ENCODE results near the gene ZSWIM2.
"Not testable (repeated sequence)": the region's sequence is repeated elsewhere in the genome, so short reads cannot be mapped to it uniquely, and the experiment has no call there.

Gene ZSWIM2

DNA sequence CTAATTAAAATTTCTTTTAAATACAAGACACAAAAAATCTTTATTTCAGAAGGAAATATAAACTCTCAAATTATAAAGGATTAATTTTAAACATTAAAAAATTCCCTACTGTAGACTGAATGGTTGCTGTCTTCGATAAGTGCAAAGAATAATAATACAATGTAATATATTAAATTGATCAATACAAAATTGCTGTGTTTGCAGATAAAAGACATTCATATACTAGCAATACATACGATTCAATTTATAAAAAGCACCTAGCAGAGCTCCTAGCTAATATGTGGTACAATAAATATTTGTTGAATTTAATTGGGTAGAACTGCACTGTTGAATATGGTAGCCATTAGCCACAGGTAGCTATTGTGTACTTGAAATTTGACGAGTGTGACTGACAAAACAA lies 6.6 kb downstream of the ZSWIM2 start:
- DNase-seq (ENCODE audit: low read depth in 2 of 2), result no peak

DNA sequence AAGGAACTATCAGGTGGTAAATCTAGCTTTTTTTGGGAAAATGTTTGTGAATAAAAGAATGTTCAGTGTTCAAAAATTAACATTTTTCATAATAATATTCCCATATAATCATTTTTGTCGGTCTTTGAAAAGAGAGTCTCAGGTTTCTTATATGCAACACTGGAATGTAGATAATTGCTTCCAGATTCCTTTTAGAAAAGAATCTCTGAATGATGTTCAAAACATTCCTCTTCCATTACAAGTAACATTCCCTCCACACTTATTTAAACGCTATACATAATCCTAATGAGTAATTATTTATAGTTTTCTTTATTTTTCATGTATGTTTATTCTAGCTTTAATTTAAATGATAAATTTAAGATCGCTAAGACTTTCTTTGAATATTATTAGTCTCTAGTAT lies 7.0 kb downstream of the ZSWIM2 start:
- no peak for DNase-seq (ENCODE audit: low read depth in 2 of 2)

DNA sequence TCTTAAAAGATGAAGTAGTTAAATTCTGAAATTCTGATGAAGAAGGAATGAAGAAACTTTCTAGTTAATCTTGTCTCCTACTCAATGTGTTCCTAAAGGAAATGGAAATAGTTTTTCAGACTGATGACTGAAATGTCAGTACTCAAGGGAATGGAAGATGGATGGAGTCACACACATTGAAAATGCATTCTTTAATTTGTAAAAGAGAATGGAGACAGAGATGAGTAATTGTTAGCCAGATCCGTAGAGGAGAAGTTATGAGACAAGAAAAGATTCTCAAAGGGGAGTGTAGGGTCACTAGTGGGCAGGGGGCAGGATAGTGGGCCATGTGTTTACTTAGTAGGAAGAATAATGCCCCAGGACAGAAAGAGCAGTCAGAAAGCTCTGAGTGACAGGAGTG lies 13.3 kb downstream of the ZSWIM2 start:
- DNase-seq (ENCODE audit: low read depth in 2 of 2), result no peak

DNA sequence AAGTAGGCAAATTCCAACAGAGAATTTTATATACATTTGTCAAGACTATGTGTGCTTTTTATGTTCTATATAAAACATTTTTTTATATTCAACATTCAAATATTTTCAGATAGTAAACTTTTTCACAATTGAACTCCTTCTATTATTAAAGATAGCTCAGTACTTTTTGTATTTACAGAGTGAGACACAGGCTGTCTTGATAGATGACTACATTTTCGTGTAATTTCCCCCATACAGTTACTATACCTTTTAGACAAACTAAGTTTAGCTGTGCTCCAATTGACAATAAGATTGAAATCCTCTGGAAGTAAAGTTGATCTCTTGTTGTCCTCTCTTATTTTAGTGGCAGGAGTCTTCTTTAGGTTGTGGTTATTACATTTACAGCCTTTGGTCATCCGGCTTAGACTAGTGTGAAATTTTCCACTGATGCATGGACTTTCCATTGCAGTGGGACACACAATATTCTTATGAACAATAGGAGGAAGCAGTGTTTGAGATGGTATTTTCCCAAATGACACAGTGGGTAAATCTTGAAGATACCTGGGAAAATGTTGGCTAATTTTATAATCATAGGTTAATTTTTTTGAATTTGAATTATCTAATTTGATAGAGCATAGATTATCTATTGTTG lies 21.0 kb downstream of the ZSWIM2 start:
- DNase-seq (ENCODE audit: low read depth in 2 of 2), result no peak

DNA sequence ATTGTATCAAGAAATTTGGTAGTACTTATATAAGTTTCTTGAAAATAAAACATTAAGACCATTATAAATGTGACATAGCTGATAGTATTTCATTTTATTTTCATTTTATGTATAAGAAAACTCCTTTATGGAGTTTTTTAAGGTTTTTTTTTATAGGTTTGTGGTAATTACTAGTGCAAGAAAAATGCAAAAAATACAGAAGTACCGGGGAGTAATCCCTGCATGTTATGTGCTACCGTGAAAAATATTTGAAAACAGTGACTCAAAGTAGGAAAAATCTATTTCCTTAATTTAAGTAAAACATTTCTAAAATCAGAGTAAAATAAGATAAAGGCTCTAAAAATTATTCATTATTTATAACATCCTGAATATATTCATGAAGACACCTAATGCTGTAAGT lies 21.6 kb downstream of the ZSWIM2 start:
- no peak for DNase-seq (ENCODE audit: low read depth in 2 of 2)

DNA sequence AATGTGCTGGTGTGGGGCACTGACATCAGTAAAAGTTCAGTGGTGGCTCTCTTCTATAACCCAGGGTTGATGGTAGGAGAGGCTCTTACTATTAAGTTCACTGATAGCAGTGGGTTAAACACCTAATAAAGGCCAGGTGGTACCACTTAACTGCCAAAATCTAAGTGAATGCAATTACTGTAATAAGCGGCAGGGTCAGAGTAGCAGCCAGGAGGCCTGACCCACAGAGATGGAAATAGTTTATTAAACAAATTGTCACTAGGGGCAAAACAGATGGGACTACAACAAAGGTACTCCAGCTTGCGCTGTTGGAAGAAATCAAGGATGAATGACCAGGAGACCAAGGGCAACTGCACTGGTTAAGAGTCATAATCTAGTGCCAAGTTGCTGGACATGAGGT lies 26.6 kb downstream of the ZSWIM2 start:
- DNase-seq (ENCODE audit: low read depth in 2 of 2), result no peak

DNA sequence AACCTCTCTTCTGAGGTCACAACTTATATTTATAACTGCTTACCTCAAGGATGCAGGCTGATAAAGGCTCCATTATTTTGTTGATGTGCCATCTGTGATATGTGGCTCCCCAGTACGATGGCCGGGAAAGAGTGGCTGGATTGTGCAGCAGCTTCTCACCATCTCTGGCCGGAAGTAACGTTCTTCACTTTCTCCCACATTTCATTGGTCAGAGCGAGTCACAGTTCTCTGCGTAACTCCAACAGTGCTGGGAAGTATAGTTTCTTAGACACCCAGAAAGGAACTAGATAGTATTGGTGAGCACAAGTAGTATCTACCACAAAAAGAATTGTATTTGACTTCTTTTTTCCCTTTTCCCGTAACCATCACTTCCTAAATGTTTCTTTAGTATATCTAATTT lies 28.7 kb downstream of the ZSWIM2 start:
- no peak for DNase-seq (ENCODE audit: low read depth in 2 of 2)

DNA sequence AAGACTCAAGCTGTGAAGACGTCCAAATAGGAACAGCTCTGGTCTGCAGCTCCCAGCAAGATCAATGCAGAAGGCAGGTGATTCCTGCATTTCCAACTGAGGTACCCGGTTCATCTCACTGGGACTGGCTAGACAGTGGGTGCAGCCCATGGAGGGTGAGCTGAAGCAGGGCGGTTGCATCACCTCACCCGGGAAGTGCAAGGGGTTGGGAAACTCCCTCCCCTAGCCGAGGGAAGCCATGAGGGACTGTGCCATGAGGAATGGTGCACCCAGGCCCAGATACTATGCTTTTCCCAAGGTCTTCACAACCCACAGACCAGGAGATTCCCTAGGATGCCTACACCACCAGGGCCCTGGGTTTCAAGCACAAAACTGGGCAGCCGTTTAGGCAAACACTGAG lies 37.2 kb downstream of the ZSWIM2 start:
- DNase-seq (ENCODE audit: low read depth in 2 of 2), result not testable (repeated sequence)

DNA sequence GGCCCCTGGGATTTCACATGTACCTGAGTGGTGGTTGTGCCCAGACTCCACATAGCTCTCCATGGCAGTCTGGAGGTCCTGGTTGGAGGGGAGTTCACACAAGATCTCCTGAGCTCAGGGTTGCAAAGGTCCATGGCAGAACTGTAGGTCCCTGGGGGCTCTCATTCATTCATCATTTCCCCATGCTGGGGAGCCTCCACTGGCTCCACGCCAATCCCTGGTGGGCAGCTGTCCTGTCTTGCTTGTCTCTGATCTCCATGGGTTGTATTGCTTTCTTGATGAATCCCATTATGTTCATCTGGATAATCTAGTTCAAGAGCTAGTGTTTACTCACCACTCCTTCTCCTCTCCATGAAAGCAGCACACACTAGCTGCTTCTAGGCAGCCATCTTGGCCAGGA lies 42.4 kb downstream of the ZSWIM2 start:
- no peak for DNase-seq (ENCODE audit: low read depth in 2 of 2)

DNA sequence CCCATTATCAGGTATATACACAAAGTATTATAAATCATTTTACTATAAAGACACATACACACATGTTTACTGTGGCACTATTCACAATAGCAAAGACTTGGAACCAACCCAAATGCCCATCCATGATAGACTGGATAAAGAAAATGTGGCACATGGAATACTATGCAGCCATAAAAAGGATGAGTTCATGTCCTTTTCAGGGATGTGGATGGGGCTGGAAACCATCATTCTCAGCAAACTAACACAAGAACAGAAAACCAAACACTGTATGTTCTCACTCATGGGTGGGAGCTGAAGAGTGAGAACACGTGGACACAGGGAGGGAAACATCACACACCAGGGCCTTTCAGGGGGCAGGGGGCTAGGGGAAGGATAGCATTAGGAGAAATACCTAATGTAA lies 50.4 kb downstream of the ZSWIM2 start:
- DNase-seq (ENCODE audit: low read depth in 2 of 2), result not testable (repeated sequence)

DNA sequence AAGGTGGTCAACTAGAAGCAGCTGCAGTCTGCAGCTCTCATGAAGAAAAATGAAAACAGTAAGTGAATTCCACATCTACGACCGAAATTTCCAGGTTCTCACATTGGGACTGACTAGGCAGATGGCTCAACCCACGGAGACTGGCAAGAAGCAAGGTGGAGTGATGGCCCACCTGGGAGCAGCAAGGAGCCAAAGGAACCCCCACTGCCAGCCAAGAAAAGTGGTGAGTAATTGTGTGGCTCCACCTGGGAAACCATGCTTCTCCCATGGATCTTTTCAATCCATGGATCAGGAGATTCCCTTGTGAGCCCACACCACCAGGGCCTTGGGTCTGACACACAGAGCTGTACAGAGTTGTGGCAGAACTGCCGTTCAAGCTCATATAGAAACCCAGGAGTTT lies 64.0 kb downstream of the ZSWIM2 start:
- DNase-seq (ENCODE audit: low read depth in 2 of 2), result no peak

DNA sequence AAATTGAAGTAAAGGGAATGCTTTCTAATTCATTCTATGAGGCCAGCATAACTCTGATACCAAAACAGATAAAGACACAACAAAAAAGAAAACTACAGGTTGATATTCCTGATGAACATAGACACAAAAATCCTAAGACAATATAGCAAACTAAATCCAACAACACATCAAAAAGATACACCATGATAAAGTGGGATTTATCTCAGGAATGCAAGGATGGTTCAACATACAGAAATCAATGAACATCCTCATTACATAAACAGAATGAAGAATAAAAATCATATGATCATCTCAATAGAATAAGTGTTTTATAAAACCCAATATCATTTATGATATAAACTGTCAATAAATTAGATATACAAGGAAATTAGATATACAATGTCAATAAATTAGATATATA lies 65.7 kb downstream of the ZSWIM2 start:
- no peak for DNase-seq (ENCODE audit: low read depth in 2 of 2)

DNA sequence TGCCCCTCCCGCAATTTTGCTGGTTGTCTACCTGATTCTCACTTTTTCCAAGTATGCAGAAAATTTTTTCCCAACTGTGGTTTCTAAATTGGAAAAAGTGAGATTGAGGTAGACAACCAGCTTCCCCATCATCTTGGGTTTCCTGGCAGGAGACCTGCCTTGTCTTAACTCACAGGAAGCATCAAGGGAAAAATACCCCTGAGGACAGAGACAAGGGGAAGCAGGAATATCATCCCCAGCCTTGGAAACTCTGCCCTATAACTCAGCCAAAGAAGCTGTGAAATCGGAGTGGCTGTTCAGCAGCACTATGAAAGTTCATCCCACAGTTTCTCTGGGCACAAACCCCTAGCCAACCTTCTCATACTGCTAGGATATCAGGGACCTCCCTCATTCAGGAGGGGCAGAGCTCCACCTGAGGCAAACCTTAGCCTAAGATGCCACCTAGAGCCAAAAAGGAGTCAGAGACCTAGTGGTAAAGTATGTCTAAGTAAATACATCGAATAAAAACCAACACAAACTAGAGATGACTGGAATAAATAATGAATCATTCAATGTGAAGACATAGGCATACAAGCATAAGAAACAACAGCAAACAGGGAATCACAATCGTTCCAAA lies 68.2 kb downstream of the ZSWIM2 start:
- DNase-seq (ENCODE audit: low read depth in 2 of 2), result no peak
